Medulla oblongata (tissue), 1 donor: Measurements from ENCODE around the gene IRF7.
"Not testable (repeated sequence)": the region's sequence is repeated elsewhere in the genome, so short reads cannot be mapped to it uniquely, and the experiment has no call there.

Experiments used
- DNase-seq: peaks from one replicate; pipeline ENCODE4 v3.0.0-alpha.2; 2015; ENCODE audit errors: extremely low spot score

The IRF7 gene

DNA sequence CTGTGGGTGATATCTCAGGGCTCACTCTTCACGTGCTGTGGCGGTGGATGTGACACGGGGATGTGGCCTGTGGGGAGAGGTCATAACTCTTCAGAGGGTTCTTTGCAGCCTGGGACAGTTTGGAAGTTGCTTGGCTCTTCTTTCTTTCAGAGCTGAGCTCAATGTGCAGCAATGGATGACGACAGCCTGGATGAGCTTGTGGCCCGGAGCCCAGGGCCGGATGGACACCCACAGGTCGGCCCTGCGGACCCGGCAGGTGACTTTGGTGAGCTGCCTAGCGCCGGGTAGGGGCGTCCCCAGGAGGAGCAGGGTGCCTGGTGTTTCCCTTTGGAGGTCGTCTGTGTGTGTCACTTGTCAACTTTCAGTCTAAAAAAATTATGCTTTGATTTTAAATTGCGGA lies 34.4 kb downstream of the IRF7 start:
- no peak for DNase-seq

DNA sequence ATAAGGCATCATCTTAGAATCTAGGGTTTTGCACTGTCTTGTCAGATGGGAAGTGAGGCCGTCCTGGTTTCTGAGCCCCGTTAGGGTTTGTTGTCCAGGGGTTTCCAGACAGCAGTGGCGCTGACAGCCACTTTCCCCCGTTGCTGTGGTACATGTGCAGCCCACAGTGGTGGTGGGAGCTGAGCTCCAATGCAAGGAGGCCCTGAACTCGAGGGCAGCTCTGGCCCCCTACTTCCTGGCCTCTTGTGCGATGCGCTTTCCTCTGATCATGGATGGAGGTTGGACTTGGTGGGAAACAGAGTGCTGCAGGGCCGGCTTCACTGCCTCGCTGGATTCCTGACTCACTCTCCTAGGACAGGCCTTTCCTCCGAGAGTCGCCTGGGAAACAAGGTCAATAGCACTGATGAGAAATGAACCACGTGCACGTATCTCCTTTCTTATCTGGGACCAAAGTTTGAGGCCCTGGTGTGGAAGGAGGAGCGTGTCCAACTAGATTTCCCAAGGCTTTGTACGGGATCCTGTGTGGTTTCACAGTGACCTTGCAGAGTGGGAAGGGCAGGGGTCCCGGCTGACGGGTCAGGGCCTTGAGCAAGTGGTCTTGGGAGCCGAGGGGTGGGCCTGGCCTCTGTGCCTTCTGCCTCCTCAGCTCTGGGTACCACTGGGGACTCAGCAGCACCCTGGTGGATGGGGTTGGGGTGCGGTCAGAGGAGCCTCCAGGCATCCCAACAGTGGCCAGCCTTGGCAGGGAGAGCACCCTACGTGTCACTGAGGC lies 35.7 kb downstream of the IRF7 start:
- DNase-seq = no peak

DNA sequence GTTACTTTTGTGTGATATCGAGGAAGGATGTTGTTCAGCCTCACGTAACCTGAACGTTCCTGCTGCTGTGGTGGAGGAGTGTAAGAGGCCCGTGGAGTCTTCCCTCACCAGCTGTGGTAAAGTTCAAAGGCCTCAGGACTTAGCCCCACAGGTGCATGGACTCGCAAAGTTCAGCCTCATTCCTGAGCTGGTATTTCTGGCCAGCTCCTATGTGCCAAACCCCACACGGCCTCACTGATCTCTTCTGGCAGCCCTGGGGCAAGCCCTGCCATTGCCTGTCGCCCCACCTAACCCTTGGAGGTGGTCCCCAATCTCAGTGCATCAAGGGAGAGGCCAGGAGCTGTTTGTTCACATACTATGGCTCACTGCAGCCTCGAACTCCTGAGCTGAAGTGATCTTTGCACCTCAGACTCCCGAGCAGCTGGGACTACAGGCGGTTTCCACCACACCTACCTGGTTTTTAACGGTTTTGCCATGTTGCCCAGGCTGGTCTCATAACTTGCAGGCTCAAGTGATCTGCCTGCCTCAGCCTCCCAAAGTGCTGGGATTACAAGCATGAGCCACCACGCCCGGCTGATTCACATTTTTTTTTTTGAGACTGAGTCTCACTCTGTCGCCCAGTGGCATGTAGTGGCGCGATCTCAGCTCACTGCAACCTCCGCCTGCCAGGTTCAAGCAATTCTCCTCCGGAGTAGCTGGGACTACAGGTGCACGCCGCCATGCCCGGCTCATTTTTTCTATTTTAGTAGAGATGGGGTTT lies 37.3 kb downstream of the IRF7 start:
- DNase-seq = no peak

DNA sequence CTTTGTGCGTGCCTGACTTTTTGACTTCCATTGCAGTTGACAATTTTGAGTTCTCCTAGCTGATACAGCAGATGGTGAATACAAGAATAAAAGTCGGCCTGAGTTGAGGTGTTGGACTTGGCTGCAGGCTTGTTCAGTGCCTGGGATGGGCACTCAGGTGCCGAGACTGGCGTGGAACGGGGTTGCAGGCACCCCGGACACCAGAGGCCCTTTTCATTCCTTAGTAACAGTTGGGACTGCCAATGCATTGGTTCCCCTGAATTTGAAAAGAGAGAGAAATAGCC lies 38.2 kb downstream of the IRF7 start:
- no peak for DNase-seq

DNA sequence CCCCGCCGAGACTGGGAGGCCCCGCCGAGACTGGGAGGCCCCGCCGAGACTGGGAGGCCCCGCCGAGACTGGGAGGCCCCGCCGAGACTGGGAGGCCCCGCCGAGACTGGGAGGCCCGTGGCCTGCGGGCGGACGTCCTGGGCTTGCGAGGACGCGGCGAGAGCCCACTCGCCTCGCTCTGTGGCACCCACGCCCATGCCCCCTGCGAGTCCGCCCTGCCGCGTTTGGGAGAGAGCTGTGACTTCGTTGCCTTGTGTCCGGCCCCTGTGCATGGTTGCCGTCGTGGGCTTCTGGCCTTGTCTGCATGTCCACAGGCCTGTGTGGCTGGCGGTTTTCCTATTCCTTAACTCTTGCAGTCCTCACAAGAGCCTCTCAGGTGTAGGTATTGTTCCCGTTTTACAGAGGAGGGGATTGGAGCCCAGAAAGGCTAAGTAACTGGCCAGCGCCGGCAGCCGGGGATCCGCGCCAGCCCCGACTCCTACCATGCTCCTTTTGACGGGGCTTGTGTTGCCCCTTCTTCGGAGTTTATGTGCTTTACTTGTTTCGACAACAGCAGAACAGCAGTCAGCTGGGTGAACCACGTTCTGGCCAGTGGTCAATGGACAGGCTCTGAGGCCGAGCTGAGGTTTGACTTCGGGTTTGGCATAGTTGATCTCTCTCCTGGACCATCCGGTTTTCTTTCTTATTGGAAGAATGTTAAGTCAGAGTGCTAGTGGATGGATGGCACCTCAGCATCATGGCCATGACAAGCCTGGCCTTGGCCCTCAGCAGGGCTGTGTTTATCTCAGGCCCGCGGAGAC lies 38.7 kb downstream of the IRF7 start:
- DNase-seq = no peak

DNA sequence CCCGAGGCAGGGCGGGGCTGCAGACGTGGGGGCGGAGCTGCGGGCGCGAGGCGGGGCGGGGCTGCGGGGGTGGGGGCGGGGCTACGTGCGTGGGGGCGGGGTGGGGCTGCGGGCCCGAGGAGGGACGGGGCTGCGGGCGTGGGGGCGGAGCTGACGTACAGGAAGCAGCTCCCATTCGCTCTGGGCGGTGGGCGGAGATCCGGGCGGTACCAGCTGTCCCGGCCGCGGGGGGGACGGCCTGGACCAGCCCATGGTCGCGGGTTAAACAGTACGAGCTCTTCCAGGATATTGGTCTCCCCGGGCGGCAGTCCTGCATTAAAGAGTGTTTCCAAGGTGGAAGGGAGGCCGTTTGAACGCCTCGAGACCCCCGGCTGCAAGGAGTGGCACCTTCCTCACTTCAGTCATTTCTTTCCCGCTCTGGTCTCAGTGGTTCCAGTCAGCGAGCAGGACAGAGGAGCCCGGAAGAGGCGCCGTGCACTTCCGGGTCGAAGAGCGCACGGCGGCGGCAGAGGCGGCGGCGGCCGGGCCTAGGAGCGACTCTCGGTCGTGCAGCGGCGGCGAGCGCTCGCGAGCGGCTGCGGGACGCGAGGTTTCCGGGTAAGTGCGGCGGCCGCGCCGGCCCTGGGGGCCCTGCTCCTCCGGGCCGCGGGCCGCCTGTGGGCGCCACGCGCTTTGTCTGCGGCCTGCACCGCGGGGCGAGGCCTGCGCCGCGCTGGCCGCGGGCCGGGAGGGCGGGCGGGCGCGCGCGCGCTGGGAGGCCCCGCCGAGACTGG lies 39.6 kb downstream of the IRF7 start, which contains the start of gene PHRF1:
Gene PHRF1 (plus strand): TSS at position 475 of the 773 bp plus-strand sequence. CDS start 5,043 bp downstream, outside the sequence.
- DNase-seq = peak; percentile 94

DNA sequence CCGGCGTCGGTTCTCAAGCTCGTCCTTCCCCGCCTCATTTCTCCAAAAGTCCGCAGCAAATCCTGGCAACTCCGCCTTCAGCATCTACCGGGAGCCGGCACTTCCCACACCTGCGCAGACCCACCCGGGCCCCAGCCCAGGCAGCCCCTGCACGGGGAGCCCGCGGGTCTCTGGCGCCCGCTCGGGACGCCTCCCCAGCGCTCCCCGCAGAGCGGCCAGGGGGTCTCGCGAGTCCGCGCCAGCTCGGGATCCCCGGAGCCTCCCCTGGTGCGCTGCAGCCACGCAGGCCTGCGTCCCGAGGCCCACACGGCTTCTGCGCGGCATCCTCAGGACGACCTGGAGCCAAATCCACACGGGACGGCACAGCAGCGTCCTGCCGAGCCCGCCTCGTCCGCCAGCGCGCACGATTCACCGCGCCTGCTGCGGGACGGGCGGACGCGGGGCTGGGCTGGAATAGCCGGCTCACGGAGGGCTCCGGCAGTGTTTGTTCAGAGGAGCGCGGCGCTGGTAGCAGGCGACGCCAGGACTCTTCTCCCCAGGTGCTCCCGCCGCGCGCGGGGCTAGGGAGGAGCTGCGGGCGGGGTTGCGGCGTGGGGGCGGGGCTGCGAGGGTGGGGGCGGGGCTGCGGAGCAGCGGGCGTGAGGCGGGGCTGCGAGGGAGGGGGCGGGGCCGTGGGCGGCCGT lies 40.3 kb downstream of the IRF7 start:
- DNase-seq = peak; percentile 85

DNA sequence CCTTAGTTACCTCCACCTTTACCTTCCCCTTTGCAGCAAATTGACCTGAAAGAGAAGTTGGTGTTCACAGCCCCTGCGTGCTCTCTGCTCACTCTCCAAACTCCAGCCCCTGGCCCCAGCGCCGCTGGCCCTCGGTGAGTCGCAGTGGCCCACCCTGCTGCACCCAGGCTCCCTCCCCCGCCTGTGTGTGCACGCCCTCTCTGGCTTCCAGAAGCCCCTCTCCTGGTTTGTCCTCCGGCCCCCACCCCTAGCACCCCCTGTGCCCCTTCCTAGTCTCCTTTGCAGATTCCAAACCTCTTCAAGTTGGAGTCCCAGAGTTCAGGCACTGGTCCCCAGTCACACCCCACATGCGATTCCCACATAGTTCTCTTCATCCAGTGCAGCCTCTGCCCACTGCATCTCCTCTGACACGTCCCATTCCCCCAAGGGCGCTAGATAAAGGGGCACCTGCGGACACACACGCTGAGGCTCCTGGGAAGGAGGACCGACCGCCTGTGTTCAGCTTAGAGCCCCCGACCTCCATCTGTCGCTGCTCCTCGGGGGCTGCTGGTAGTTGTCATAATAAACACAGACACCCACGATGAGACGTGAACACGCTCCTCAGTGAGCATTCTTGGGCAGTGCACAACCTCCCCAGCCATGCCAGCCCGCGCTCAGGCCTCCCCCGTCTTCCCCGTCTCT lies 41.0 kb downstream of the IRF7 start:
- DNase-seq = no peak

DNA sequence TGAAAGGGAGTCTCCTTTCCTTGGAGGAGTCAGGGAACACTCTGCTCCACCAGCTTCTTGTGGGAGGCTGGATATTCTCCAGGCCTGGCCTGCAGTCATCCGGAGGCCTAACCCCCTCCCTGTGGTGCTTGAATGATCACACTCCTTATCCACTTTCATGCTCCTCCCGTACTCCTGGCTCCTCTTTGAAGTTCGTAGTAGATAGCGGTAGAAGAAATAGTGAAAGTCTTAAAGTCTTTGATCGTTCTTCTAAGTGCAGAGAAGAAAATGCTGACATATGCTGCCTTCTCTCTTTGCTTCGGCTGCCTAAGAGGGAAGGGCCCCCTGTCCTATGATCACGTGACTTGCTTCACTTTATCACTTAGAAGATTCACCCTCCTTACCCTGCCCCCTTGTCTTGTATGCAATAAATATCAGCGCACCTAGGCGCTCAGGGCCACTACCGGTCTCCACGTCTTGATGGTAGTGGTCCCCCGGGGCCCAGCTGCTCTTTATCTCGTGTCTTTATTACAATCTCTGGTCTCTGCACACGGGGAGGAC lies 41.6 kb downstream of the IRF7 start:
- not testable (repeated sequence) for DNase-seq

DNA sequence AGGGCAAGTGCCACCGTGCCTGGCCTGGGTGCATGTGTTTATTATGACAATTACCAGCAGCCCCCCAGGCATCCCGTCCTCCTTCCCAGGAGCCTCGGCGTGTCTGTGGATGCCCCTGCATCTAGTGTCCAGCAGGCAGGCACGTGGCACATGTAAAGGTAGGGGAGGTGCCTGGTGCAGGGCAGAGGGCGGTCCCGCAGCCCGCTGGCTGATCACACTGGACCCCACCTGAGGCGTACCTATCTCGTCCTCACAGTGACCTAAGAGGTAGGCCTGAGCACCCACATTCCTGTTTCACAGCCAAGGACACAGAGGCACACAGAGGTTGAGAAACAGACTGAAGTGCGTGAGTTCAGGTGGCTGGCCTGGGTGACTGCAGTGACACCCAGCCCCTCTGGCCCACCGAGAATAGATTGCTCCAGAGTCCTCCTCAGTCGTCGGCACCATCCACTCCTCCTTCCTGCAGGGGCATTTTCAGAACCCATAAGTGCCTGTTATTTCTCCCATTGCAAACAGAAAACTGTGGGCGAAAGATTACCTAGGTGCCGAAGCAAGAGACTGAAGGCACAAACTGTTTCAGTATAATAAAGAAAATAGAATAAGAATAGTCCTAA lies 42.5 kb downstream of the IRF7 start:
- DNase-seq = no peak

DNA sequence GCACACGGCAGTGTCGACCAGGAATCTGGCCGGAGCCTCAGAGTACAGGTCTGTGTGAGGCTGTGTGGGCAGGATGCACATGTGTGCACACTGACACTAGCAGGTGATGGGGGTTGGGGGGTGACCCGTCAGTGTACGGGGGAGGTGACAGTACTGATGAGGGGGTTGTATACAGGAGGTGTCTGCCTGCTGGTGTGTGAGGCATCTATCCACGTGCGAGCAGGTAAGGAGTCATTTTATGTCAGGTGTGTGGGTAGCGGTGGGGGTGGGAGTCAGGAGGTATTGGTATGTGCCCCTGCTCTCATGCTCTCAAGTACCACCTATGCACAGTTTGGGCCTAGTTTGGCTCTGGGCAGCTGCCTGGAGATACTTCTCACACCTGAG lies 44.0 kb downstream of the IRF7 start:
- no peak for DNase-seq

DNA sequence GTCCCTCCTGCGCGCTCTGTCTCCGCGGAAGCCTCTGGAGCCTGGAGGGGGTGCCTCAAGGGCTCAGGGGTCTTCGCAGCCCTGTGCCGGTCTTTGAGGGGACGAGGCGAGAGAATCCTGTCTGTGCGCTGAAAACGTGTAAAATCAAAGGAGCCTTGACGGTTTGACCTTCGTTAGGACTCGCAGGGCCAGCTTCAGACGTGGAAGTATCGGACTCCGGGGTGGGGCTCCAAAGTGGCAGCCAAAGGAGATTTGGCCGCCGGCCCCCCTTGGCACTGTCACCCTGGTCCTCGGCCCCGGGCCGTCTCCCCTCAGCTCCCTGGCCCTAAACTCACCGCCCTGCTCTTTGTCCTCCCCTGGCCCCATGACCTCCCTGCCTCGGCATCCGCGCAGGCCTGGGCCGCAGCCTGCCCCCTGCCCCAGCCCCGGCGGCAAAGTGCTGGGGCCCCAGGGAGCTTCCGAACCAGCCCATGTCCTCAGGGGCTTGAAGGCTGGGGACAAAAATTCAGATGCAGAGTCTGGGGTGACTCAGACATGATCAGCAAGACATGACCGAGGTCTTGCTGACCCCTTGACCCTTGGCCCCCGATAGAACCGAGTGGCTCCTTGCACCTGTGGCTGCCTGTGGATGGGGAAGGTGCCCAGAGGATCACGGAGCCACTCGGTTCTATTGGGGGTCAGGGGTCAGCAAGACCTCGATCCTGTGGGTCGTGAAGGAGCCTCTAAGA lies 46.4 kb downstream of the IRF7 start:
- no peak for DNase-seq

DNA sequence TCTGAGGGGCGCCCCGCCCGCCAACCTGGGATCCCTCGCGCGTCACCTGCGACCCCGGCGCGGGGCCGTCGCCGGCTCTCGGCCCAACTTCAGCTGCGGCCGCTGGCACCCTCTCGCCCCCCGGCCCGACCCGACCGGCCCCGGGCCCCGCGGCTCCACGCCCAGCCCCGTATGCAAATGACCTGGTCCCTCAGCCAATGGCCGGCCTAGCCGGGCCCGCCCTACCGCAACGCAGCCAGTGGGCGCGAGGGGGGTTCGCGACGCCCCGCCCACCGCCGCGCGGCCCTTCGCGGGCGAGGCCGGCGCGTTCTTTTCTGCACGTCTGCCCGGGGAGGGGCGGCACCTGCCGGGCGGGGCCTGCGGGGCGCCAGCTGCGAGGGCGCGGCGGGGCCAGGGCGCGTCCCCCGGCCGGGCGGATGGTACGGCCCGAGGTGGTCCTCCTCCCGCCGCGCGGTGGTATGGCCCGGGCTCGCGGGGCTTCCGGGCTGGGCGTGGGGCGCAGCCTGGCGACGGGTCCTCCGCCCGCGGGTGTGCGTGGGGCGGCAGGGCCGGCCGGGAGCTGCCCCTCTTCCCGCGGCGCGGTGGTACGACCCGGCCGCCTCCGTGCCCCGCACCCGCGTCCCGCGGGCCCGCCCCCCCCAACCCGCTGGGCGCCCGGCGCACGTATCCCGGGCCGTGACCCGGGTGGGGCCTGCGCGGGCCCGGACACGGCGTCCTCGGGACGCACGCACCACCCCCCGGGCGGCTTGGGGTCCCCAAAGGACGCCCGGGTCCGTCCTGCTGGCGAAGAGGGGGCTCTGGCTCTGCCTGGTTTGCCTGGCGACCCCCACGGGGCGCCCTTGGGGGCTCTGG lies 47.2 kb downstream of the IRF7 start:
- peak; percentile 93 for DNase-seq

DNA sequence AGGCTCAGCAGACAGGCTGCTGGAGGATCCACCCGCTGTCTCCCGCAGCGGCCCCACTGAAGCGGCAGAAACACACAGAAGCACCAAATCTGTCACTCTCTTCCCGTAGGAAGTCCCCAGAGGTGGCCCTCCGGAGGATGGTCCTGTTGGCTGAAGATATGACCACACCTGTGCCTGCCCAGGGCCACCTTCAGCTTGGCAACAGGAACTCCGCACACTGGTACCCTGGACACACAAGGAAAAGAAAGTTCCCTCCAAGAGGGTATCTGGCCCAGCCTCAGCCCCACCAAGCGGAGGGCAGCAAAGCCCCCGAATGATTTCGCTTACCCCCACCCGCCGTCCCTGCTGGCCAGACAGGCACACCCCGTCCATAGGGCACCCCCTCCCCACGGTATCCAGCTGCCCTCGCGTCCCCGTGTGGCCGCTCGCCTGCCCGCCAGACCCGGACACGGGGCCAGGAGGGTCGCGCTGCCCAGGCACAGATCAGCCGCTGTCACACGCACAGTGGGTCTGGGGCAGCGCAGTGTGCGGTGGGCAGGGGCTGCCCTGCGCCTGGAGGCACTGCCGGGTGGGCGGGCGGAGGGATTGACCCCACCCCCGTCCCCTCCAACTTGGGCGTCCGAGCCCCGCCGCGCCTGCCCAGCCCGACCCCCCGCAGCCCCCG lies 48.0 kb downstream of the IRF7 start:
- DNase-seq = no peak

DNA sequence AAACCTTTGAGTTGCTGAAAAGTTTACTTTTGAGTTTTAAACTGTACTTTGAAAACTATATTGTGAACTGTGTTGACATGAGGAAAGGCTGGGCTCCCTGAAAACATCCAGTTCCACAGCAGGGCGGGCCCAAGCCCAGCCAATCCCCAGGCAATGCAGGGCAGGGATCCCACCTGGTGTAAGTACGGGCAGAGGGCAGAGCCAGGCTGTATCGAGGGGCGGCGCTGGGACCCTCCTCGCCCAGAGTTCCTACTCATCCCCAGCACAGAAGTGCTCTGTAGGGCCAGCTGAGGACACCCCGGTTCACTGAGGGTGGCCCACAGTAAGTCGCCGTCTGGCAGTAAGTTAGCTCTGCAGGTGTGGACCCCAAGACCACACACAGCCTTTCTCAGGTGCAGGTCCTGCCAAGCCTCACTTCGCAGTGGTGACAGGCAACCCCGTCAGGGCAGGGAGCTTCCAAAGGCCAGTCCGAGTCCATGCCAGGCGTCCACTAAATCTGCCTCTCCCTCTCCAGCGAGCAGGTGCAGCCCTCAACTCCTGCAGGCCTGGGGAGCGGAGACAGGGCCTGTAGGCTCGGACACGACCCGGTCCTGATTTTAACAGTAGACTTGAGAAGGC lies 48.6 kb downstream of the IRF7 start:
- DNase-seq = no peak

DNA sequence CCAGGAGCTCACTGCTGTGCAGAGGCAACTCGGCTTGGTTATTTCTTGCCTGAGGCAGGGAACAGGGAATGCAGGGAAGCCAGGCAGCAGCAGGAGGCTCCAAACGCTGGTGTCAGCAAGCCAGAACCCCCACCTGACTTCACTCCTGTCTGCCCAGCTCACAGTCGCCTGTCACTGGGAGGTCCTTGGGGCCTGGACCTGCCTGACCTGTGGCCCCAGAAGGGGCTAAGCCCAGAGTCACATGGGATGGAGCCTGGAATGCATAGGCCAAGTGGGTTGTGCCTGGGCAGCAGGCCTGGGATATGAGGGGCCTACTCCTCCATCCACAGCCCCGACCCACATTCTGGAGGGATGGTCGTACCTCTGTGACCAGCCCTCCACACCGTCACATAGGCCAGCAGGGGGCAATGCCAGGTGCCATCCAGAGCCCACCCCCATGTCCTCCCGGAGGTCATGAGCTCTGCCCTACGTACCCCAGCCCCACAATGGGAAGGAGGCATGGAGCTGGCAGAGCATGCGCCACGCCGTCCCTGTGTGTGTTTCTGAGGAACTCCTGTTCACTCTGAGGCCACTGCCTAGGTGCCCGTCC lies 49.7 kb downstream of the IRF7 start:
- no peak for DNase-seq
